Left renal cortex interstitium (tissue), 4 donors: ENCODE measurements around the gene KIAA1671. TPM values are rescaled to one million over a fixed set of nuclear protein-coding genes. Genes with fewer than 3 reads are reported as not detected.

ENCODE experiments used
- DNase-seq, 4 donors: peaks; one replicate each; pipeline ENCODE4 v3.0.0-alpha.2; 2013; ENCODE audit warnings: low read depth in 4 of 4, low spot score in 2 of 4, missing footprints in 1 of 4
- polyA plus RNA-seq, 4 donors: library from polyadenylated mRNA; unstranded; fragments of 120-200 nt; gene quantifications; one replicate each; pipeline ENCODE4 v1.2.1, GENCODE V29; 2013; ENCODE audit not compliant: insufficient read length in 4 of 4

The KIAA1671 gene
- polyA plus RNA-seq, 4 donors = 22.2 to 26.0 (median 24.9) TPM

DNA sequence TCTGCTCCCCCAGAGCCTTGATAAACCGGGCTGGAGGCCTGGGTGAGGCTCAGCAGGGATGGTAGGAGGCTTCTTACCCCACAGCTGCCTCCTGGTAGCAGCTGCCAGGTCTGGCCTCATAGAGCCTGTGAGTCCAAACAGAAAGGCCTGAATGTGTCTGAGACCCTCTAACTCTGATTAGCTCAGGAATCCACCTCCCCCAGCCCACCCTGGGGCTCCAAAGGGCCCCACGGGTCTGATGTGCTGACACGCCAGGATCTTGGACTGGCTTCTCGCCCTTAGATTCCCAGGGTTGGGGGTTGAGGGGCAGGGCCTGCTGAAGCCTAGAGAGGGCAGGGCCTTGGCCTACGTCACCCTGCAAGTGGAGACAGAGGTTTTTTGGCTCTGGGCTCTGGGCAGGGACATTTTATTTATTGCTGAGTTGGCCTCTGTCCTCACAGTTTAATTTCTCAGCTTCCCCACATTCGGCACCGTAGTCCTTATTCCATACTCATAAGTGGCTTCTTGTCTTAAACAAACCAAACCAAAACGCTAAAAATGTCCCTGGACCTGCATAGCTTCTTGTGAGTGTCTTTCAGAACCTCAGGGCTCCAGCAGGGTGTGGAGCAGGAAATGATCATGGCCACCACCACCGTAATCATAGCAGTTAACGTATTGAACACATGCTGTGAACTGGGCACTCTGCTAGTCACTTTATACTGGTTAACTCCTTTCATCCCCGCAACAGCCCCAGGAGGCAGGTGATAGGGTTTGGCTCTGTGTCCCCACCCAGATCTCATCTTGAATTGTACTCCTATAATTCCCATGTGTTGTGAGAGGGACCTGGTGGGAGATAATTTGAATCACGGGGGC lies 25.1 kb downstream of the KIAA1671 start:
- DNase-seq = no peak

DNA sequence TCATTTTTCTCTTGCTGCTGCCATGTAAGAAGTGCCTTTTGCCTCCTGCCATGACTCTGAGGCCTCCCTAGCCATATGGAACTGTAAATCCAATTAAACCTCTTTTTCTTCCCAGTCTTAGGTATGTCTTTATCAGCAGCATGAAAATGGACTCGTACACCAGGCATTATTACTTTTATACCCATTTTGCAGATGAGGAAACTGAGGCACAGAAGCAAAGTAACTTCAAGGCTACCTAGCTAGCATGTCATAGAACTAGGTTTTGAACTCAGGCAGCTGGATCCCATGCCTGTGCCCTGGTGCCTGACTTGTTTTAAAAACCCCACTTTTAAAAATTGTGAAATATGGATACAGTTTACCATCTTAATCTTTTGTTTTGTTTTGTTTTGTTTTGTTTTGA lies 25.8 kb downstream of the KIAA1671 start:
- DNase-seq = no peak

DNA sequence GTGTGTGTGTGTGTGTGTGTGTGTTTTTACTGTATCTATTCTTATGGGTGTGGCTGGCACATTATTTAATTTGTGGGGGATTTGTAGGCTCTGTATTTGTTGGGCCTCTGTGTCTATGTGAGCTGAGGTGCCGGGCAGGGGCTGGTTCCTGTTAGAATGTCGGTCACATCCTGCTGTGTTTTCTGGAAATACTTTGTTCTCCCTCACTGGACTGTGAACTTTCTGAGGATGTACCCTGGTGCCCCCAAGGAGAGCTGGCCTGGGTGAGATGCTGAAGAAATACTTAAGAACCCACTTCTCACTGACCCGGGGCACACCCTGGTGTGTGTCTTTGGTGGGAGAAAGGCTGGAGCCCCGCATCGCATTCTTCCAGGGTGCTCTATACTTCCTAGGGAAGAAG lies 28.6 kb downstream of the KIAA1671 start:
- no peak for DNase-seq

DNA sequence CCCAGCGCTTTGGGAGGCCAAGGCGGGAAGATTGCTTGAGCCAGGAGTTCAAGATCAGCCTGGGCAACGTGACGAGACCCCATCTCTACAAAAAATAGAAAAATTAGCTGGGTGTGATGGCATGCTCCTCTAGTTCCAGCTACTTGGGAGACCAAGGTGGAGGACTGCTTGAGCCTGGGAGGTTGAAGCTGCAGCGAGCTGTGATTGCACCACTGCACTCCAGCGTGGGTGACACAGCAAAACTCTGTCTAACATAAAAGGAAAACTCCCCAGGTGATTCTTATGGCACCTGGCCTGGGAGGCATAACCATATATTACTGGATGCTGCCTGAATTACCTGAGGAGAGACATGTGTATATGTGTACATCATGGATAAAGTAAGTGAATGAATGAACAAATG lies 29.1 kb downstream of the KIAA1671 start:
- no peak for DNase-seq

DNA sequence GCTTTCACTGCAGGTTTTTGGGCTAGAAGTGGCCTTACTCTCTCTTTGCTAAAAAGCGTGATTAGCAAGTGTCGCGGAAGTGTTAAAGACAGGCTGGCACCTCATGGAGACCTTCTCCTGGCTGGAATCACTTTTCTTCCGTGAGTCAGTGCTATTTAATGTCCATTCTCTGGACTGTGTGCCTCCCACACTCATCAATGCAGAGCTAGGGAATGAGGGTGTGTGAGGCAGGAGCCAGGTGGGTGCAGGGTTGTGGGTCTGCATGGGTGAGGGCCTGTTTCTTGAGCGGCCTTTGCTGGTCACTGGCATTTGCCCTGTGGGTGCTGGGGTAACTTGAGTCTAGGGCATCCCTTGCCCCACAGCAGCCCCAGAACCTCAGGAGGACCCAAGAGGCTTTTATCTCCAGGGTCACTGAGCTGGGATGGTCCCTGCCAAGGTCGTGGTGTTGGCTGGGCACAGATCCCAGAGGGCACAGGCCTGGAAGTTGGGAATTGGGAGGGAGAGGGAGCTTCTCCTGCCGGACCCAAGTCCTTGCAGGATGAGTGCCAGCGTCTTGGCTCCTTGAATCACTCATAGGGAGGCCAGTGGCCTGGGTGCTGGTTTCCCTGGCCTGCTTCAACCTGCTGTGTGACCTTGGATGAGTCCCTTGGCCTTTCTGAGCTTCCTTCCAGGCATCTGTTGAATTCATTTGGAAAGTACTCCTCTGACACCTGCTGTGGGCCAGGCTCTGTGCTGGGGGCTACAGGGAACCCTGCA lies 30.0 kb downstream of the KIAA1671 start:
- DNase-seq = no peak

DNA sequence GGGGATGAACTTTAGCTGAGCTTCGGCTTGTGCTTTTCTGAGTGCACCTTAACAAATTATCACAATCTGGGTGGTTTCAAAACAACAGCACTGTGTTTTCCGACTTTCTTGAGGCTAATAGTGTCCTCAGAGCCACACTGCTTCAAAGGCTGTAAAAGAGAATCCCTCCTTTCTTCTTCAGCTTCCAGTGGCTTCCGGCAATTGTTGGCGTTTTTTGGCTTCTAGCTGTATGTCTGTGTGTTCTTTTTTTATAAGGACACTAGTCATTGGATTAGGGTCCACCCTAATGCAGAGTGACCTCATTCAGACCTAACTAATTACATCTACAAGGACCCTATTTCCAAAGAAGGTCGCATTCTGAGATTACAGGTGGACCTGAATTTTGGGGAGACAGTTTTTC lies 30.6 kb downstream of the KIAA1671 start:
- no peak for DNase-seq

DNA sequence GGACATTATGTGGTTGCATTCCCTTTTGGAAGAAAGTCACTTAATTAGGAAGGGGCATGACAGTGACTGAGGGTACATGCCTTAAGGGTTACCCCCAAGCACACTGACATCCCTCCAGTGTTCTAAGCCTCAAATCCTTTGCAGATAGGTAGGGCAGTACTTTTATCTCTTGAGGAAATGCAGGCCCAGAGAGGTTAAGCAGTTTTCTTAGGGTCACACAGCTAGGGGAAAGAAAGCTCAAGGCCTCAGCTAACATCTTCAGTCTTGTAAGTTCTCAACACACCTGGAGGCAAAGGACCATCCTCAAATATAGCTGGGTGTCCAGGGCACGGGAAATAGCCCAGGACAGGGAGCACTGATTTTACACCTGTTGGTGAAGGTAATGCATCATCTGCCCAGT lies 31.6 kb downstream of the KIAA1671 start:
- no peak for DNase-seq

DNA sequence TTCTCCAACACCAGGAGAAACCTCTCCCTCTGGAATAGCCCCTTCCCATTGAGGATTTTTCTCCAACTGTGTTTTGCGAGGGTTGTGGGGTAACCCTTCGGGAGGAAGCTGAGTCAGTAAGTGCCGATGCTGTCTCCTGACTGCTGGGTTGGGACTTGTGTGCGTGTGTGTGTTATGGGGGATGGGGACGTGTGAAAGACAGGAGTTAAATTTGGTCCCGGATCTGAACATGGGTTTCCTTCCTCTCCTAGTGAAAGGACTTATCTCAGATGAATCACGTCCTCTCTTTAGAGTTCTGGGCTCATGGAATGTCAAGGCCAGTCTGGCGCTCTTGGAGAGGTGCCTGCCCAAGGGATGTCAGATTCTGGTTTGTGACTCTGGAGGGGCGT lies 33.3 kb downstream of the KIAA1671 start:
- no peak for DNase-seq

DNA sequence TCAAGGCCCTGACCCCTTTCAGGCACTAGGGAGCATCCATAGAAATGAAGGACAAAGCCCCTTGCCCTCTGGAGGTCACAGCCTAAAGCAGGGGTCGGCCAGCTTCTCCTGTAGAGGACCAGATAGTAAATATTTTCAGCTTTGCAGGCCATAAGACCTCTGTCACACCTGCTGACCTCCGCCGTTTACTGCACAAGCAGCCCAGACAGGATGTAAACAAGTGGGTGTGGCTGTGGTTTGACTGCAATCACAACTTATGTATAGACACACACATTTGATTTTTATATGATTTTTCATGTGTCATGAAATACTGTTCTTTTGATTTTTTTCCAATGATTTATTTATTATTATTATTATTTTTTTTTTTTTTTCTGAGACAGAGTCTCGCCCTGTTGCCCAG lies 34.3 kb downstream of the KIAA1671 start:
- DNase-seq = no peak

DNA sequence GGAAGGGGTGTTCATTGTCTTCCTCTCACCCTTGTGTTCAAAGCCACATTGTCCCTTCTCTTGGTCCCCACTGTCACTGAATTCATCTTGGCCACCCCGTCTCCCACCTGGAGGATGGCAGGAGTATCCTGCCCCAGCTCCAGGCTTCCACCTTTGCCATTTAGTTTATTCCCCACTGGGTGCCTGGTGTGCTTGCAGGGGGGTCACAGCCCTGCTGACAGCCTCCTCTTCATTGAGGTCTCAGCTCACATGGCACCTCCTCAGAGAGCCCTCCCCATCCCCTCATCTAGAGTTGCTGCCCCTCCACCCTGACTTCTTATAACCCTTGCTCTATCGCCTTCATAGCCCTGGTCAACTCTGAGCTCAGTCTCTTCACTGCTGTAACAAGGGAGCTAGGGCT lies 36.6 kb downstream of the KIAA1671 start:
- DNase-seq = no peak

DNA sequence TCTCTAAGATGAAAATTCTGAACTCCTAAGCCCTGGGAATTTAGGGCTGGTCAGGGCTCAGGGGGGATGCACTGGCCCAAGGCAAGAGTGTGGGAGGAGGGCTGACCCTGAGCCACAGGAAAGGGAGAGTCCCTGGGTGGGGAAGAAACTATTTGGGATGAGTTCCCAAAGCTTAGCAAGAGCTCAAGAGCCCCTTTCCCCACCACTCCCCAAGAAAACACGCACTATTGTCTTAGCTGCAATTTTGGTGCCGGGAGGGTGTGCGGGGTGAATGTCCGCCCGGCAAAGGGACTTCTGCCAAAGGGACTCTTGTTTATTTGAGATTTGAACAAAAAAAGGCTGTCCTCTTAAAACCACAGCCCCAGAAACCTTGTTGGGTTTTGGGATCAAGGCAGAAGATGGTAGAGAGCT lies 37.0 kb downstream of the KIAA1671 start:
- no peak for DNase-seq

DNA sequence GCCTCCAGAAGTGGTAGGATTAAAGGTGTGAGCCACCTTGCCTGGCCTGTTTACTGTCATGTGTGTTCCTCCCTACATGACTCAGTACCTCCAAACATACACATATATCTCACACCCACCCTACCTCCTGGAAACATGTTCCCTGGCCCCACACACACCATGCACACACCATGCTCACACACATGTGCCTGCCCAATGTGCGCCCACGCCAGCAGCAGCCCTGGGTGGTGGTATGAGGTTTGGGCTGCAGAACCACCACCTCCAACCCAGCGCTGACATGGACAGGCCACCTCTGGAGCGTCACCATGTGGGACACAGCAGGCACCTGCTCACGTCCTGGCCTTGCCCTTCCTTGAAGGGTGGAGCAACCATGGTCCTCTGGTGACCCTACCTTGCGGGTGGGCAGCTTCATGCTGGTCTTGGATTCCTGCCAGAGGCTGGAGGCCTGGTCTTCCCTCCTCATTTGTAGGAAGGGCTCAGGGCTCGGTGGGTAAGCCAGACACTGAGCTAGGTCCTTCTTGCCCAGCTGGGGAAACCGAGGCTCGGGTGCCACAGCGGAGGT lies 37.9 kb downstream of the KIAA1671 start:
- DNase-seq = no peak

DNA sequence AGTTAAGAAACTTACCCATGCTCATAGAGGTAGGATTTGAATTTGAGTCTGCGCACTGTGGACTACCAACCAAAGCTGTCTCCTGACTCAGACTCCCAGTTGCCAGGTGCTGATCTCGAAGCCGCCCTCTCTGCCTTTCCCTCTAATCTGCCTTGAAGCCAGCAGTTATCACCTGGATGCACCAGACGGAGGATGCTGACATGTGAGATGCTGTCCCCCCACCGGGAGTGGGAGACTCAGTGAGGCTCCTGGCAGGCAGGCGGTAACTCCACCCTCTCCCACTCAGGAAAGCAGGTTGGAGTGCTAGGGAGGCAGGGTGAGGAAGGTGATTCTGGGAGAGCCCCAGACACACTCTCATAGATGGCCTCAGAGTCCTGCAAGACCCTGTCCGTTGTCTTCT lies 40.4 kb downstream of the KIAA1671 start:
- DNase-seq = no peak

DNA sequence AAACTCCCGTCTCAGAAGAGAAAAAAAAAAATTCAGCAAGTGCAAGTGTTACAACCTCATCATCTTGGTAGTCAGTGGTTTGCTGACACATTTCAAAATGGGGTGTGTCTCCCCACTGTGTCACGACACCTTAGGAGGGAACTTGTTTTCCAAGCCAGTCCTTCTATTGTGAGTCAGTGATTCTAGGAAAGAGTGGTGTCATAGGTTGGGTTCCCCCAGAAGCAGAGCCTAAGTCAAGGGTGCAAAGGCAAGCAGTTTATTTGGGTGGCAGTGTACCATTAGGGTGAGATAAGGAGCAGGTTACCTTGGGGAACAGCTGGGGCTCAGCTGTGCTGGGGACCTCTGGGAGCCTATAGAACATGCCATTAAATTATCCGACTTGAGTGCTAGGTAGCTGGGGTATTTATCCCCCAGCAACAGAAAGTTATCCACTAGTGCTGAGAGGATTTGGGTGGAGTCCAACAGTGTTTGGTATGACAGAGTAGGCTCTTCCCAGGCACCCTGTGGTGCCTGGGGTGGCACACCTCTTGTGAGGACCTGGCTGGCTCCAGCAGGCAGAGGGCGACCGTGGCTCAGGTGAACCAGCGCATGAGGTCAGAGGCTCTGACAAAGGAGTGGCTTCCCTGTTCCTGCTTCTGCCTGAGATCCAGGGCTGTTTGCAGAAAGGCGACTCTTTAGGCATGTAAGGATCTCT lies 41.7 kb downstream of the KIAA1671 start:
- DNase-seq = no peak

DNA sequence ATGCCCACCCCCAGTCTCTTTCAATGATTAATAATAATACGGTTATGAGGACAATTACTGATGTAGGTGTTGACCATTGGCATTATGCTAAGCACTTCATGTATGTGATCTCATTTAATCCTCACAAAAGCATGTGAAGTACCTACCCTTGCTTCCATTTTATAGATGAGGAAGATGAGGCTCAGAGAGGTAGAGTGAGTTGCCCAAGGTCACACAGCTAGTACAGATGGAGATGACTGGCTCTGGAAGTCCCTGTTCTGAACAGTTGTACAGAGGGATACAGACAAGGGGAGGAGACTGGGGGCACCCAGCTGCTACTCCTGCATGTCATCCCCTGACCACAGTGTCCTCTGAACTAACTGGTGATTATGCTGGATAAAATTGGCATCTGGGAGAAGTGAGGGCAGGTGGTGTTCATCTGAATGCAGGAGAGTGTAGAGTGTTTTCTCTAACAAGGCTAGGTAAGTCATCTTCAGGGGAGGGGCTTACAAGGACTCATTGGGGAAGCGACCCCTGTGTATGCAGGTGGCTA lies 43.2 kb downstream of the KIAA1671 start:
- no peak for DNase-seq

DNA sequence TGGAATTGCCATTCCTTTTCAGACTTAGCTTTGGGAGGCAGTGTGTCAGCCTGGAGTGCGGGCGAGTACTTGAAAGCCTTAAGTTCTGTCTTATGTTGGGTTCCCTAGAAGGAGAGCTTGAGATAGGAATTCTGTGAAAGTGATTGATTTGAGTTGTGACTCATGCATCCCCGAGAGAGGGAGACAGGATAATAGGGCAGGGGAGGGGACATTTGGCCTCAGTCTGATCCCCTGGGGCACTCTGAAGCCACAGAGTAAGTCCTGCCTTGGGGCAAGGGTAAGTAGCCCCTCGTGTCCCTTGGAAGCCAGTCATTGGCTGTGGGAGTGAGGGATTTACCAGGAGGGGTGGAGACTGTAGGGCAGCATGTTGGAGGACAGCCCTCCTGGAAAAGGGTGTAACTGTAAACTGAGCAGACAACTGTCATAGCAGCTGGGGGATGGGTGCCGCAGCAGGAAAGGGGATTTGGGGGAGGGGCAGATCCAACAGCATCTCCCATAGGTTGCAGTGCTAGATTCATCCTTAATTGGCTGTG lies 44.0 kb downstream of the KIAA1671 start:
- peak in 1 of 4 donors; percentile 18 for DNase-seq

DNA sequence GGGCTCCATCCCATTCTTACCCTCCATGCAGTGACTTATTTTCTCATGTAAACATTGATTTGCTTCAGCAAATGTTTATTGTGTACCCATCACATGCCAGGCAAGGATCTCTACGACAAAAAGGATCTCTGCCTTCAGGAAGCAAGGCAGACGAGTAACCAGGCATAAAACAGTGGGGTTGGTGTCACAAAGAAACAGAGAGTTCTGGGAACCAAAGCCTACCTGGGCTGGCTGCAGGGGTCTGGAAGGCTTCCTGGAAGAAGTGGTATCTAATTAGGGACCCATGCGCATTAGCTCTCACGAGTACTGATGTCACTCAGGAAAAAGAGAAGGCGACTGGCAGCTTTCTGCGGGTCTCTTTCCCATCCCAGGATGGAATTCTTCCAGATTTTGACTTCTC lies 44.5 kb downstream of the KIAA1671 start:
- no peak for DNase-seq

DNA sequence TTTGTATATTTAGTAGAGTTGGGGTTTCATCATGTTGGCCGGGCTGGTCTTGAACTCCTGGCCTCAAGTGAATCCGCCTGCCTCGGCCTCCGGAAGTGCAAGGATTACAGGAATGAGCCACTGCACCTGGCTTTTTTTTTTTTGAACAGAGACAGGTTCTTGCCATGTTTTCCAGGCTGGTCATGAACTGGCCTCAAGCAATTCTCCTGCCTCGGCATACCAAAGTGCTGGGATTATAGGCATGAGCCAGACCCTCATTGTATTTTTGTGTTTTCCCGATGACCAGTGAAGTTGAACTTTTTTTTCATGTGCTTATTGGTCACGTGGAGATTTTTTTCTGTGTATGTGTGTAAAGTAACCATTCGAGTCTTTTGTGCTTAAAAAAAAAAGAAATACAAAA lies 48.2 kb downstream of the KIAA1671 start:
- no peak for DNase-seq

DNA sequence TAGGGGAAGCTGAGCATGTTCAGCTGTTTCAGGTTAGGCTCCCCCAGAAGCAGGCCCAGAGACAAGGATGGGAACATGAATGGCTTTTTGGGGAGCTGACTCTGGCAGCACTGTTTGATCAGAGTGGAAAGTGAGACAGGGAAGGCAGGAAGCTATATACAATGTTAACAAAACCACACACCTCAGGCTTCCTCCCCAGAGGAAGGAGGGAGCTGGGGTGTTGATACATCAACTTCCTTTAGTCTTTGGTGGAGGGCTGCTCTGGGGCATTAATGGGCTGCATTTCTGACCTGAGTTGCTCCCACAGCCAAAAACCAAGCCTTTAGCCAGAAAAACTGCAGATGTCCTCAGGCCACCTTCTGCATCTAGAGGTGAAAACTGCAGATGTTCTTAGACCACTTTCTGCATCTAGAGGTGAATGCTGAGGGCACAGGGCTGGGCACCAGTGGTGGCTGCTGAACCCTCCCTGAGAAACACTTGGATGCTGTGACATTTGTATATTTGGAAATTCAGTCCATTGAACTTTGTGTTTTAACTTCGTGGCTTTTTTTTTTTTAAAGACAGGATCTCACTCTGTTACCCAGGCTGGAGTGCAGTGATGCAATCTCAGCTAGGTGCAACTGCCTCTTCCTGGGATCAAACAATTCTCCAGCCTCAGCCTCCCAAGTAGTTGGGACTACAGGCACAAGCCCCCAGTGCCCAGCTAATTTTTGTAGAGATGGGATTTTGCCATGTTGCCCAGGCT lies 49.9 kb downstream of the KIAA1671 start:
- no peak for DNase-seq

DNA sequence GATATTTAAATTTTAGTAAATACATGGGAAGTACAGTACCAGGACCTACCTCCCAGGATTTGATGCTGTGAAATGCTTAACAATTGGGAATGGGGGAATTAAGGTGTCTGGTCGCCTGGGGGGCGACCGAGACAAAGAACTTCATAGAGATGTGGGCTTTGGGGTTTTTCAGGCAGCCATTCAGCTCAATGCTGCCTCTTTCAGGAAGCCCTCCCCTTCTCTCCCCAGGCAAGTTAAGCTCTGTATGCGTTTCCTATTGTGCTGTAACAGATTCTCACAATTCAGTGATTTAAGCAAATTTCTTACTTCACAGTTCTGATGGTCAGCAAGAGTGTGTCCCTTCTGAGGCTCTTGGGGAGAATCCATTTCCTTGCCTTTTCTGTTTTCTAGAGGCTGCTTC lies 53.8 kb downstream of the KIAA1671 start:
- no peak for DNase-seq
